Measurements from ENCODE around the gene DBF4.
A peak's percentile ranks its signal among the peaks of the same experiment; 100 is the strongest.

The DBF4 gene

GRCh38 chr7:87874066-87874465, 2.2 kb upstream of the DBF4 start:
- no peak overlapping the region for H3K4me3 ChIP-seq (ENCODE audit: low read length)
- DNase-seq (ENCODE audit: low read depth): no peak
- TF ChIP-seq CTCF (conservative IDR thresholded peaks at IDR 0.05; ENCODE audit: low read length): no peak

GRCh38 chr7:87875151-87876039, 898 bp upstream of the DBF4 start:
- no peak for TF ChIP-seq CTCF (conservative IDR thresholded peaks at IDR 0.05; ENCODE audit: low read length)
- no peak for DNase-seq (ENCODE audit: low read depth)
- peak overlapping the region; percentile 82 for H3K4me3 ChIP-seq (ENCODE audit: low read length)

GRCh38 chr7:87876869-87877234, 559 bp downstream of the DBF4 start:
- peak; percentile 55 for DNase-seq (ENCODE audit: low read depth)
- H3K4me3 ChIP-seq (ENCODE audit: low read length): peak overlapping the region; percentile 82
- TF ChIP-seq CTCF (conservative IDR thresholded peaks at IDR 0.05; ENCODE audit: low read length): no peak

- DNase-seq (ENCODE audit: low read depth): no peak
- no peak for TF ChIP-seq CTCF (conservative IDR thresholded peaks at IDR 0.05; ENCODE audit: low read length)
- H3K4me3 ChIP-seq (ENCODE audit: low read length): peak overlapping the region; percentile 82
These were observed 1.2 kb downstream of the DBF4 start for GRCh38 chr7:87877366-87878040.

GRCh38 chr7:87878208-87878735, 2.0 kb downstream of the DBF4 start:
- TF ChIP-seq CTCF (conservative IDR thresholded peaks at IDR 0.05; ENCODE audit: low read length): no peak
- H3K4me3 ChIP-seq (ENCODE audit: low read length): no peak overlapping the region; the same call in 1 of the 2 replicates
- DNase-seq (ENCODE audit: low read depth): peak; percentile 36

- no peak overlapping the region for H3K4me3 ChIP-seq (ENCODE audit: low read length)
- no peak for TF ChIP-seq CTCF (conservative IDR thresholded peaks at IDR 0.05; ENCODE audit: low read length)
- DNase-seq (ENCODE audit: low read depth): no peak
These were observed 6.1 kb downstream of the DBF4 start for GRCh38 chr7:87882151-87882937.

All from AG10803 (cell line).